Mesendoderm (in vitro differentiated cells): ENCODE results near the gene HMCES.
"Not testable (repeated sequence)": the region's sequence is repeated elsewhere in the genome, so short reads cannot be mapped to it uniquely, and the experiment has no call there.

Experiments used
- DNase-seq: peaks from one replicate; pipeline ENCODE4 v3.0.0; 2013
- H2AK5ac ChIP-seq: 2 replicates; pipeline ENCODE4 v1.6.1; 2013; ENCODE audit warnings: low read length, inconsistent platforms
- H2BK120ac ChIP-seq: 2 replicates; pipeline ENCODE4 v1.6.1; 2013; ENCODE audit warnings: low read depth, mild to moderate bottlenecking, low read length, moderate library complexity, mixed read lengths
- H2BK15ac ChIP-seq: replicated peaks from 2 replicates; pipeline ENCODE4 v1.6.1; 2013; ENCODE audit warnings: low read depth, mild to moderate bottlenecking, moderate library complexity
- H2BK5ac ChIP-seq: 2 replicates; pipeline ENCODE4 v1.6.1; 2013; ENCODE audit warnings: low read length, inconsistent platforms
- H3K18ac ChIP-seq: 2 replicates; pipeline ENCODE4 v1.6.1; 2013; ENCODE audit warnings: mild to moderate bottlenecking, low read length, mixed read lengths
- H3K23ac ChIP-seq: one replicate; pipeline ENCODE4 v1.6.1; 2013; ENCODE audit warnings: low read length
- H3K27ac ChIP-seq: 2 replicates; pipeline ENCODE4 v1.5.1; 2013; ENCODE audit warnings: low read depth, mild to moderate bottlenecking, inconsistent platforms, low read length, moderate library complexity
- H3K27me3 ChIP-seq: 2 replicates; pipeline ENCODE4 v1.6.1; 2013; ENCODE audit warnings: low read length, control low read depth, mild to moderate bottlenecking, inconsistent platforms; ENCODE audit not compliant: insufficient read depth, poor library complexity
- H3K36me3 ChIP-seq: 2 replicates; pipeline ENCODE4 v1.6.1; 2013; ENCODE audit warnings: low read length, inconsistent platforms; ENCODE audit not compliant: control insufficient read depth, insufficient read depth
- H3K4ac ChIP-seq: one replicate; pipeline ENCODE4 v1.6.1; 2013; ENCODE audit warnings: low read depth, mild to moderate bottlenecking, low read length, moderate library complexity
- H3K4me1 ChIP-seq: 2 replicates; pipeline ENCODE4 v1.6.1; 2013; ENCODE audit warnings: low read depth, low read length, inconsistent platforms; ENCODE audit not compliant: control insufficient read depth
- H3K4me2 ChIP-seq: 2 replicates; pipeline ENCODE4 v1.6.1; 2013; ENCODE audit warnings: low read length
- H3K4me3 ChIP-seq: 2 replicates; pipeline ENCODE4 v1.5.1; 2013; ENCODE audit warnings: mild to moderate bottlenecking, low read length
- H3K56ac ChIP-seq: one replicate; pipeline ENCODE4 v1.6.1; 2013; ENCODE audit warnings: low read length
- H3K79me1 ChIP-seq: 2 replicates; pipeline ENCODE4 v1.6.1; 2013; ENCODE audit warnings: low read length, inconsistent platforms
- H3K79me2 ChIP-seq: 2 replicates; pipeline ENCODE4 v1.6.1; 2013; ENCODE audit warnings: mild to moderate bottlenecking, low read length; ENCODE audit not compliant: control insufficient read depth, insufficient read depth
- H3K9ac ChIP-seq: 2 replicates; pipeline ENCODE4 v1.6.1; 2013; ENCODE audit warnings: low read length, inconsistent platforms
- H4K5ac ChIP-seq: one replicate; pipeline ENCODE4 v1.6.1; 2013; ENCODE audit warnings: low read length
- H4K8ac ChIP-seq: one replicate; pipeline ENCODE4 v1.6.1; 2013; ENCODE audit warnings: low read depth, mild to moderate bottlenecking, control low read depth, low read length, moderate library complexity
- WGBS: extraction: QIAGEN DNeasy Blood & Tissue Kit; methylation state at CpG from one replicate; pipeline ENCODE4 v1.1.7; 2013; ENCODE audit warnings: low lambda C conversion rate, missing lambda C conversion rate; ENCODE audit not compliant: insufficient coverage; ENCODE audit errors: extremely low coverage; 5-methylcytosine and 5-hydroxymethylcytosine counted together

The HMCES gene

GRCh38 chr3:129261894-129262293 lies 16.8 kb upstream of the HMCES start:
- Histone ChIP-seq H3K9ac (no peak overlapping the region), H3K27ac (no peak overlapping the region), H3K79me2 (no peaks in the 10 kb centered on the region), H3K4me3 (no peak overlapping the region), H2BK120ac (no peak overlapping the region), H3K36me3 (peaks cover 40% of the 10 kb centered on the region), H3K23ac (no peak overlapping the region), H3K56ac (no peak overlapping the region), H2AK5ac (no peak overlapping the region), H3K79me1 (no peaks in the 10 kb centered on the region), H2BK15ac (no peak overlapping the region), H4K8ac (no peak overlapping the region), H3K4me2 (no peak overlapping the region), H2BK5ac (no peak overlapping the region), H4K5ac (no peak overlapping the region), H3K18ac (no peak overlapping the region), H3K4me1 (no peaks in the 10 kb centered on the region), H3K4ac (no peak overlapping the region), H3K27me3 (no peaks in the 10 kb centered on the region)
- no CpG with 5 or more reads among the region's 3 CpGs for WGBS
- no peak for DNase-seq

- 100% methylated on average over 1 of the region's 6 CpGs for WGBS
- Histone ChIP-seq H3K9ac (no peak overlapping the region), H2BK5ac (no peak overlapping the region), H3K4me2 (no peak overlapping the region), H3K4me1 (no peaks in the 10 kb centered on the region), H3K4me3 (no peak overlapping the region), H3K36me3 (peaks cover 32% of the 10 kb centered on the region), H4K8ac (no peak overlapping the region), H3K56ac (no peak overlapping the region), H3K79me2 (no peaks in the 10 kb centered on the region), H2BK120ac (no peak overlapping the region), H3K18ac (no peak overlapping the region), H3K27ac (no peak overlapping the region), H2AK5ac (no peak overlapping the region), H3K23ac (no peak overlapping the region), H3K4ac (no peak overlapping the region), H4K5ac (no peak overlapping the region), H3K27me3 (no peaks in the 10 kb centered on the region), H2BK15ac (no peak overlapping the region), H3K79me1 (no peaks in the 10 kb centered on the region)
- DNase-seq, result no peak
These were observed 15.3 kb upstream of the HMCES start for GRCh38 chr3:129263161-129263910.

DNA sequence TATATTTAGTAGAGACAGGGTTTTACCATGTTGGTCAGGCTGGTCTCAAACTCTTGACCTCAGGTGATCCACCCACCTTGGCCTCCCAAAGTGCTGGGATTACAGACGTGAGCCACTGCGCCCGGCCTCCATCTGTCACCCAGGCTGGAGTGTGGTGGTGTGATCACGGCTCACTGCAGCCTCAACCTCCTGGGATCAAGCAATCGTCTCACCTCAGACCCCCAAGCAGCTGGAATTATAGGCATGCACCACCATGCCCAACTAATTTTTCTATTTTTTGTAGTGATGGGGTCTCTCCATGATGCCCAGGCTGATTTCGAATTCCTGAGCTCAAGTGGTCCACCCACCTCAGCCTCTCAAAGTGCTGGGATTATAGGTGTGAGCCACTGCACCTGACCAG lies 13.7 kb upstream of the HMCES start:
- H3K27ac ChIP-seq, H3K79me2 ChIP-seq, H3K9ac ChIP-seq, H4K5ac ChIP-seq, H2BK120ac ChIP-seq, H3K27me3 ChIP-seq, H3K4ac ChIP-seq, H2BK15ac ChIP-seq, H3K79me1 ChIP-seq, H3K4me2 ChIP-seq, H4K8ac ChIP-seq, DNase-seq, H2BK5ac ChIP-seq, H2AK5ac ChIP-seq, H3K18ac ChIP-seq, H3K56ac ChIP-seq, H3K4me1 ChIP-seq, H3K4me3 ChIP-seq, H3K23ac ChIP-seq: not testable (repeated sequence)
- WGBS, result no CpG with 5 or more reads among the region's 6 CpGs
- peaks cover 39% of the 10 kb centered on the region for H3K36me3 ChIP-seq

- WGBS, result no CpG with 5 or more reads among the region's 4 CpGs
- DNase-seq, result no peak
These were observed 12.0 kb upstream of the HMCES start for GRCh38 chr3:129266651-129267050.

GRCh38 chr3:129268396-129268795 lies 10.3 kb upstream of the HMCES start:
- Histone ChIP-seq H3K27ac (no peak overlapping the region), H3K23ac (no peak overlapping the region), H3K4ac (no peak overlapping the region), H3K79me1 (no peaks in the 10 kb centered on the region), H3K79me2 (no peaks in the 10 kb centered on the region), H2BK120ac (no peak overlapping the region), H4K8ac (no peak overlapping the region), H3K36me3 (peaks cover 31% of the 10 kb centered on the region), H3K18ac (no peak overlapping the region), H3K27me3 (no peaks in the 10 kb centered on the region), H3K9ac (no peak overlapping the region), H3K4me2 (no peak overlapping the region), H4K5ac (no peak overlapping the region), H2BK15ac (no peak overlapping the region), H3K56ac (no peak overlapping the region), H3K4me3 (no peak overlapping the region), H3K4me1 (no peaks in the 10 kb centered on the region), H2BK5ac (no peak overlapping the region), H2AK5ac (no peak overlapping the region)
- no peak for DNase-seq
- WGBS, result no CpG with 5 or more reads among the region's 4 CpGs

More at GRCh38 chr3:129266651-129267050, 12.0 kb upstream of the HMCES start:
- Histone ChIP-seq H3K9ac (no peak overlapping the region), H3K4me3 (no peak overlapping the region), H3K23ac (no peak overlapping the region), H3K79me1 (no peaks in the 10 kb centered on the region), H4K8ac (no peak overlapping the region), H2BK5ac (no peak overlapping the region), H3K27me3 (no peaks in the 10 kb centered on the region), H3K56ac (no peak overlapping the region), H4K5ac (no peak overlapping the region), H3K79me2 (no peaks in the 10 kb centered on the region), H2BK15ac (no peak overlapping the region), H3K36me3 (peaks cover 31% of the 10 kb centered on the region), H3K4me1 (no peaks in the 10 kb centered on the region), H3K4ac (no peak overlapping the region), H2AK5ac (no peak overlapping the region), H3K27ac (no peak overlapping the region), H2BK120ac (no peak overlapping the region), H3K4me2 (no peak overlapping the region), H3K18ac (no peak overlapping the region)

DNA sequence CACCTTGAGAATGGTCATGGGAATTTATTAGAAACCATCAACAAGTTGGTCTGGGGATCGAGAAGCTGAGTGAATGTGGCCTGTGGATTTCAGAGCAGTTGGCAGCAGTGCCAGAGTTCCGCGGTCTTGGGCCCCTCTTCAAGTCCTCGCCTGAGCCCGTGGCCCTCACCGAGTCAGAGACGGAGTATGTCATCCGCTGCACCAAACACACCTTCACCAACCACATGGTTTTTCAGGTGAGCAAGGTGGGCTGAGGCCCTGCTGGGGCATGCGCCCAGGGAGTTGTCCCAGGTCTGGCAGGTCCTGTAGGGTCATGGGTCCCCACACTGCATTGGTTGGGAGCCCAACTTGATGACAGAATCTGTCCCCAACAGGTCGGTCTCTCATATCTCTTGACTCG lies 7.0 kb upstream of the HMCES start:
- no peaks in the 10 kb centered on the region for H3K79me1 ChIP-seq
- H3K79me2 ChIP-seq, result no peaks in the 10 kb centered on the region

More for the DNA sequence above, 7.0 kb upstream of the HMCES start:
- H2BK120ac ChIP-seq, result no peak overlapping the region
- no peak overlapping the region for H3K9ac ChIP-seq
- H3K18ac ChIP-seq, result no peak overlapping the region
- no peak overlapping the region for H3K56ac ChIP-seq
- H3K27ac ChIP-seq, result no peak overlapping the region
- H4K5ac ChIP-seq, result no peak overlapping the region
- H3K36me3 ChIP-seq, result peaks cover 24% of the 10 kb centered on the region
- no peak overlapping the region for H3K4ac ChIP-seq
- DNase-seq, result no peak
- H3K23ac ChIP-seq, result no peak overlapping the region
- no peaks in the 10 kb centered on the region for H3K27me3 ChIP-seq
- H3K4me3 ChIP-seq, result no peak overlapping the region
- H3K4me2 ChIP-seq, result no peak overlapping the region
- no CpG with 5 or more reads among the region's 11 CpGs for whole genome bisulfite sequencing
- H3K4me1 ChIP-seq, result no peaks in the 10 kb centered on the region
- H2AK5ac ChIP-seq, result no peak overlapping the region
- no peak overlapping the region for H4K8ac ChIP-seq
- H2BK5ac ChIP-seq, result no peak overlapping the region
- no peak overlapping the region for H2BK15ac ChIP-seq
